ENCODE data around the gene MRPL50. TPM values are rescaled to one million over a fixed set of nuclear protein-coding genes. Genes with fewer than 3 reads are reported as not detected.

The MRPL50 gene
- total RNA-seq, 1 donor from 2014 or later = 14.8 TPM

DNA sequence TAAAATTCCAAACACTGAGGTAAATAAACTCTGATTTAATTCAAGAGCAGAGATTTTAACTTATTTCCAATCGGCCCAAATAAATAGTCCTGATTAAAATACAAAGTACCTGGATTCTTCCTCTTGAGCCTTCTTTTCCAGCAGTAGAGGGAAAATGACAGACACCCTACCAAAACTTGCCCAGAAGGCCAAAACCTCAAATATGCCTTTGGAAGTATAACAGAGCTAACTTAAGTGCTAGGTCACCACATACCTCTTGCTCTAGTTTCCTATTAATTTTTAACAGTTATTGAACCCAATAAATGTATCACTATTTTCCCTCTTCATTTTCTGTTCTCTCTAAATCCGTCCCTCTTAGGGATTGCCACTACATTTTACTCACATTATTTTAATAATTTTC is 15.1 kb downstream of the MRPL50 start:
- no peak for DNase-seq (ENCODE audit: low spot score)
- intact Hi-C loops (cut with micrococcal nuclease) = no loop called here
- H3K36me3 Mint-ChIP-seq (ENCODE audit: low read depth) = peaks cover 23% of the 10 kb centered on the region
- H3K4me1 Mint-ChIP-seq (ENCODE audit: low read depth) = no peaks in the 10 kb centered on the region
- H3K9me3 Mint-ChIP-seq = peaks cover 13% of the 10 kb centered on the region
- H3K4me3 Mint-ChIP-seq (ENCODE audit: low read depth) = no peak overlapping the region
- no peaks in the 10 kb centered on the region for H3K27me3 Mint-ChIP-seq (ENCODE audit: low read depth)
- no peak overlapping the region for H3K27ac Mint-ChIP-seq

DNA sequence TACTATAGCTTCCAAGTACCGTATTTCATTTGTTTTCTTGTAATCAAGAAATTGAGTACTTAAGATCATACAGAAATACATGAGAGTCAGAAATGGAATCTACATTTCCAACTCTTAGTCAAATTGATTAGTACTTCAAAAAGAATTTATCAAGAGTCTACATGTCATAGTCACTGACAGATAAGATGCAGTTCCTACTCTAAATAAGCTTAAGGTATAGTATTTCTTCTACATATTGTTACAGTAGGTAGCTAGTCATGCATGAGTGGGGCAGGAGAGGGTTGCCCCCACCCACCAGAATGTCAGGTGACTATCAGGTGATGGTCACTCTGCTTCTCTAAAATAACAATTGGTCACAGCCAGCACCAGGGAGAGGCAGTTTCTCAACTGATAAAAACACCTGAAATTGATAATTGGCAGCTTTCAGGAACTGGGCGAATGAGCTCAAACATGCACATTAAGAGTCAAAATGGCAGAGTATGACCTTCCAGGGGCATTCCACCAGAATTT is 16.5 kb downstream of the MRPL50 start:
- no peaks in the 10 kb centered on the region for H3K27me3 Mint-ChIP-seq (ENCODE audit: low read depth)
- no peak overlapping the region for H3K27ac Mint-ChIP-seq
- H3K4me1 Mint-ChIP-seq (ENCODE audit: low read depth) = no peaks in the 10 kb centered on the region
- peaks cover 12% of the 10 kb centered on the region for H3K36me3 Mint-ChIP-seq (ENCODE audit: low read depth)
- intact Hi-C loops (cut with micrococcal nuclease) = no loop called here
- H3K9me3 Mint-ChIP-seq = peaks cover 13% of the 10 kb centered on the region
- no peak for DNase-seq (ENCODE audit: low spot score)
- H3K4me3 Mint-ChIP-seq (ENCODE audit: low read depth) = no peak overlapping the region

DNA sequence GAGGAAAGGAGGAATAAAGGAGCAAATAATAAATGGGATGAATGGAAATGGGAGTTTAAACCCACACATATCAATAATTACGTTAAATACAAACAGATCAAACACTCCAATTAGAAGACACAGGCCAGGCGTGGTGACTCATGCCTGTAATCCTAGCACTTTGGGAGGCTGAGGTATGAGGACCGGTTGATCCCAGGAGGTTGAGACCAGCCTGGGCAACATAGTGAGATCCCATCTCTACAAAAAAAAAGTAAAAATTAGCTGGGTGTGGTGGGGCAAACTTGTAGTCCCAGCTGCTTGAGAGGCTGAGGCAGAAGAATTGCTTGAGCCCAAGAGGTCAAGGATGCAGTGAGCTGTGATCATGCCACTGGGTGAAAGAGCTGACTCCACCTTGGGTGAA is 17.3 kb downstream of the MRPL50 start:
- Mint-ChIP-seq H3K9me3 (peaks cover 13% of the 10 kb centered on the region), H3K36me3 (ENCODE audit: low read depth) (peaks cover 7% of the 10 kb centered on the region), H3K27me3 (ENCODE audit: low read depth) (no peaks in the 10 kb centered on the region), H3K4me3 (ENCODE audit: low read depth) (no peak overlapping the region), H3K4me1 (ENCODE audit: low read depth) (no peaks in the 10 kb centered on the region), H3K27ac (no peak overlapping the region)
- intact Hi-C loops (cut with micrococcal nuclease) = no loop called here
- no peak for DNase-seq (ENCODE audit: low spot score)

DNA sequence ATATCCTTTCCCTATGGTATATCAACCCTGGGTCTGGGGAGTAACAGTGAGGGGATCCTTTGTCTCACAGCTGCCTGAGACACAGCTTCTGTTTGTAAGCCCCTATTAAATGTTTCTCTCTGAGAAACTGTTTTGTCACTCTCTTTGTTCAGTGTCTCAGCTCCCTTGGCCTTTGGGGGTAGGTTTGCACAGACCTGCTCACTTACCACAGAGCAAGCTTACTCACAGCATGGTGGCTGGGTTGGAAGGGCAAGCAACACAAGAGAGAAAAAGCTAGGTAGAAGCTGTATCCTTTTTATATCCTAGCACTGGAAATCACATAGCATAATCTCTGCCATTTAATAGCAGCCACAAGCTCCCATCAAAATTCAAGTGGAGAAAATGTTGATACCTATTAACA is 18.1 kb downstream of the MRPL50 start:
- Mint-ChIP-seq H3K36me3 (ENCODE audit: low read depth) (peaks cover 6% of the 10 kb centered on the region), H3K9me3 (peaks cover 9% of the 10 kb centered on the region), H3K27ac (no peak overlapping the region), H3K27me3 (ENCODE audit: low read depth) (no peaks in the 10 kb centered on the region), H3K4me1 (ENCODE audit: low read depth) (no peaks in the 10 kb centered on the region), H3K4me3 (ENCODE audit: low read depth) (no peak overlapping the region)
- intact Hi-C loops (cut with micrococcal nuclease) = no loop called here
- DNase-seq (ENCODE audit: low spot score) = no peak

DNA sequence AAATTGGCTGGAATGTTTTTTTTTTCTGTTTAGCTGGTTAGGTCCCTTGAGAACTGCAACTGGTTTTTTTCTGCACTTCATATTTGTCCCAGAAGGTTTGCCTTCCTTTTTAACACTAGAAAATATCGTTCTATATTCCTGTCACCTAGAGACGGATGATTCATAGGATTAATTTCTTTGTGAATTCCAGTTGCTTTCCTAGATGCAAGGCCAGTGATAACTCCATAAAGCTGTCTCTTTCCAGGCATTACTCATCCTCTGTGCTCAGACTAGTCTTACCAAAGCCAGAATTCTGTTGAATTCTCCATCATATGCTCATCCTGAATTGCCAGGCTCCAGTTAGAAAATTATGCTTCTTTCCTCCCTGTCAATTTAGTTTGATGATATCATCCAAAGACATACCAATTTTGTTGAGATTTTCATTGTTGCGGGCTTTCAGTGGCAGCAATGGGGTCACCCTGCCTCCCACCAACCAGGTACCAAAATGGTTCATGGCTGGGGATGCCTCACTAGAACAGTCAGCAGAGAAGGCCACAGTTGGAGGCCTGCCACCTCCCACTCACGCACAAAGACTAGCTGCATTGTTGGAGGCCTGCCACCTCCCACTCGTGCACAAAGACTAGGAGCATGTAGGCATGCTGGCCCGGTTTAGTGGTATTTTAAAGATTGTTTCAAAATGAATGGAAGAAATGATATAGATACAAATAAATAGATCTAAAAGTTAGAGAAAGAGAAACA is 22.1 kb downstream of the MRPL50 start:
- H3K4me3 Mint-ChIP-seq (ENCODE audit: low read depth) = no peak overlapping the region
- H3K4me1 Mint-ChIP-seq (ENCODE audit: low read depth) = no peaks in the 10 kb centered on the region
- intact Hi-C loops (cut with micrococcal nuclease) = no loop called here
- no peaks in the 10 kb centered on the region for H3K36me3 Mint-ChIP-seq (ENCODE audit: low read depth)
- H3K9me3 Mint-ChIP-seq = no peaks in the 10 kb centered on the region
- no peak for DNase-seq (ENCODE audit: low spot score)
- no peak overlapping the region for H3K27ac Mint-ChIP-seq
- H3K27me3 Mint-ChIP-seq (ENCODE audit: low read depth) = no peaks in the 10 kb centered on the region

DNA sequence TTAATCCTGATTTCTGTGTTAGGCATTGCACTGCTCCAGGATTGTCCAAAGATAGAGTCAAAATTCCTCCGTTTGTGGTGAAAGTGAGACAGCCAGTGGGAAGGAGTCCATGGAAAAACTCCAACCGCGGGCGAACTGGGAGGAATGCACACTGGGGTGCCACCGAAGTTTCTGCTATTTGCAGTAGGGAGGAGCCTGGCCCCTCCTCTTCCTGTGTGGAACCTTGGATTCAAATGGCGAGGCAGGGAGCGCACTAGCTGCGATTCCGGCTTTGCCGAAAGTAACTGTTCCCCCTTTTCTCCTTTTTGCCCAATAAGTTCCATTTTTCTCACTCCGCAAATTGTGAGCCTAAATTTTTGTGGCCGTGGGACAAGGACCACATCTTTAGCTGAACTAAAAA is 22.9 kb downstream of the MRPL50 start:
- H3K36me3 Mint-ChIP-seq (ENCODE audit: low read depth) = no peaks in the 10 kb centered on the region
- no peaks in the 10 kb centered on the region for H3K9me3 Mint-ChIP-seq
- H3K27ac Mint-ChIP-seq = no peak overlapping the region
- intact Hi-C loops (cut with micrococcal nuclease) = no loop called here
- no peak for DNase-seq (ENCODE audit: low spot score)
- no peaks in the 10 kb centered on the region for H3K4me1 Mint-ChIP-seq (ENCODE audit: low read depth)
- no peaks in the 10 kb centered on the region for H3K27me3 Mint-ChIP-seq (ENCODE audit: low read depth)
- H3K4me3 Mint-ChIP-seq (ENCODE audit: low read depth) = no peak overlapping the region

DNA sequence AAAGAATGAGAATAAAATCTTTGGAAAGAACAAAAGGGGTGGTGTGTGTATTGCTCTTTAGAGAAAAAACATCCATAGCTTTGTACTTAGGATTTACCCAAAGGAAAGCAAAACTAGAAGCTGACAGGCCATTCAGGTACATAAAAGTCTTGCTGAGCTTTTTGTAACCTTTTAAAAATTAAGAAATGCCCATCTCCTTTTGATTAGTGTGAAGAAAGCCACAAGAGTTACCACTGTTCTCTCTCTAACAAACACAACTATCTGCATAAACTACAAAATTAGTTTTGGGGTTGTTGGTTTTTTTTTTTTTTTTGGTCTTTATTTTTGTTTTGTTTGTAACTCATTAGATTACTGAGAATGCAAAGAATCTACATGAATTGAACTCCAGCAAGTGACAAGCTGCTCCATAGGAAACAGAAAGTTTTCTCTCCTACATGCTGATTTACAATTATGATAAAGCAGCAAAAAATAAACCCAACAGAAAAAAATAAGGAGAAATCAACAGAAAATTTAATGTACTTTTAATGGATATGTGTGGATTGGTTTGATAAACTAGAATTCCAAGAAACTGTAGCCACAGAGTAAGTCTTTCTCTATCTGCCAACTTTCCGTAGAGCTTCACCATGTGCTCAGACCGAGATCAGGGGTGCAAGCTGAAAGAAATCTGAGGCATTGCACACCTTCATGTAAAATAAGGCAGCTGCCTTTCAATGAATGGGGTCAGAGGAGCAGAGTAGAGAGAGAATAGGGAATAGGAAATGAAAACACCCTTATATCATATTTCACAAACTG is 25.9 kb downstream of the MRPL50 start:
- Mint-ChIP-seq H3K36me3 (ENCODE audit: low read depth) (no peaks in the 10 kb centered on the region), H3K4me3 (ENCODE audit: low read depth) (no peak overlapping the region), H3K4me1 (ENCODE audit: low read depth) (no peaks in the 10 kb centered on the region), H3K9me3 (no peaks in the 10 kb centered on the region), H3K27ac (no peak overlapping the region), H3K27me3 (ENCODE audit: low read depth) (peaks cover 2% of the 10 kb centered on the region)
- no peak for DNase-seq (ENCODE audit: low spot score)
- intact Hi-C loops (cut with micrococcal nuclease) = no loop called here

DNA sequence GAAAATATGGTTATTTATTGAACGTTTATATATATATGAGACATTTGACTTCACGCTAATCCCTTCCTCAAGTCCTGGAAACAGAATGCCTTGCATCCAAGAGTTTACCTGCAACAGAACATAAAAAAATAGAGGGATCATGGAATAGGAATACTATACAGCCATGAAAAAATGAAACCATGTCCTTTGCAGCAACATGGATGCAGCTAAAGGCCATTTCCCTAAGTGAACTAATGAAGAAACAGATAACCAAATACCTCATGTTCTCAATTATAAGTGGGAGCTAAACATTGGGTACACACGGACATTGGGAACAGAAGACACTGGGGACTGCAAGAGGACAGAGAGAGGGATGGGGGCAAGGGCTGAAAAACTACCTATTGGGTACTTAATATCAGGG is 26.6 kb downstream of the MRPL50 start:
- Mint-ChIP-seq H3K27ac (no peak overlapping the region), H3K4me1 (ENCODE audit: low read depth) (no peaks in the 10 kb centered on the region), H3K36me3 (ENCODE audit: low read depth) (no peaks in the 10 kb centered on the region), H3K4me3 (ENCODE audit: low read depth) (no peak overlapping the region), H3K27me3 (ENCODE audit: low read depth) (peaks cover 2% of the 10 kb centered on the region), H3K9me3 (no peaks in the 10 kb centered on the region)
- no peak for DNase-seq (ENCODE audit: low spot score)
- intact Hi-C loops (cut with micrococcal nuclease) = no loop called here

DNA sequence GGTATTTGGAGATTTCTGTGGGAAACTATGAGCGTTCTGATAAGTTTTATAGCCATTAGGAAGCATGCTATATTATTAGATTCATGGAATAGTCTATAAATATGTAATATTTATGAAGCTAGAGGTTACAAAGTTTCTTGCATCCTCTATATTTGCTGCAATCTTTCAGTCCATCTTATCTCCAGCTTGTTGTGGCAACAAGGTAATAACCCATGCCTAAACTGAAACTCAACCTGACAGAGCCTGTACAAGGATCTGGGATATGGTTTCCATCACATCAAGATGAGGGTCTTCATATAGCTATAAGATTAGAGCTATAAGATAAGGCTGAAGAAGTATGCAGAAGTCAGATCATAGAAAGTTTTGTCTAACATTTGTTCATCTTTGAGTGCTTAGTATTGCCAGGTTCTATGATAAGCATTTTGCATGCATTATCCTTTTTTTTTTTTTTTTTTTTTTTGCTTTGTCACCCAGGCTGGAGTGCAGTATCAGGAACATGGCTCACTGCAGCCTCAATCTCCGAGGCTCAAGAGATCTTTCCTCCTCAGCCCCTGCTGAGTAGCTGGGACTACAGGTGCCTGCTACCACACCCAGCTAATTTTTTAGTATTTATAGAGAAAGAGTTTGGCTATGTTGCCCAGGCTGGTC is 28.4 kb downstream of the MRPL50 start:
- no peak overlapping the region for H3K27ac Mint-ChIP-seq
- no peak overlapping the region for H3K4me3 Mint-ChIP-seq (ENCODE audit: low read depth)
- DNase-seq (ENCODE audit: low spot score) = no peak
- H3K9me3 Mint-ChIP-seq = no peaks in the 10 kb centered on the region
- H3K27me3 Mint-ChIP-seq (ENCODE audit: low read depth) = peaks cover 2% of the 10 kb centered on the region
- no peaks in the 10 kb centered on the region for H3K4me1 Mint-ChIP-seq (ENCODE audit: low read depth)
- no peaks in the 10 kb centered on the region for H3K36me3 Mint-ChIP-seq (ENCODE audit: low read depth)
- intact Hi-C loops (cut with micrococcal nuclease) = no loop called here

DNA sequence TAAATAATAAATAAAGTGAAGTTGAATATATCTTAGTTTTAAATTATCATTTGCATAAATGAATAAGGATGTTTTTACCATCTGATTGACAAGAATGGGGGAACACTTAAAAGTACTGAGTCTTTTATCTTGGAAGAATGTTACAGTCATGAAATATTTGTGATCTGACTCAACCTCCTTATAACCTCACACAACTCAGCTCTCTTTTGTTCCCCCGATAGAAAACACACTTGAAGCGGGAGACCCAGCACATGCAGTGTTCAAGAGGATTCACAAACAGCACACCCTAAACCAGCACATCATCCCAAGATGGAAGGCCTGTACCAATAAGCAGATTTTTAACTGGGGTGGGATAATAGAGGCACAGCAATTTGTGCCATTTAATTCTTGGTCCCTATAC is 29.1 kb downstream of the MRPL50 start:
- H3K27me3 Mint-ChIP-seq (ENCODE audit: low read depth) = peaks cover 2% of the 10 kb centered on the region
- H3K4me1 Mint-ChIP-seq (ENCODE audit: low read depth) = no peaks in the 10 kb centered on the region
- no peak for DNase-seq (ENCODE audit: low spot score)
- H3K27ac Mint-ChIP-seq = no peak overlapping the region
- H3K36me3 Mint-ChIP-seq (ENCODE audit: low read depth) = no peaks in the 10 kb centered on the region
- intact Hi-C loops (cut with micrococcal nuclease) = no loop called here
- H3K9me3 Mint-ChIP-seq = no peaks in the 10 kb centered on the region
- H3K4me3 Mint-ChIP-seq (ENCODE audit: low read depth) = no peak overlapping the region

DNA sequence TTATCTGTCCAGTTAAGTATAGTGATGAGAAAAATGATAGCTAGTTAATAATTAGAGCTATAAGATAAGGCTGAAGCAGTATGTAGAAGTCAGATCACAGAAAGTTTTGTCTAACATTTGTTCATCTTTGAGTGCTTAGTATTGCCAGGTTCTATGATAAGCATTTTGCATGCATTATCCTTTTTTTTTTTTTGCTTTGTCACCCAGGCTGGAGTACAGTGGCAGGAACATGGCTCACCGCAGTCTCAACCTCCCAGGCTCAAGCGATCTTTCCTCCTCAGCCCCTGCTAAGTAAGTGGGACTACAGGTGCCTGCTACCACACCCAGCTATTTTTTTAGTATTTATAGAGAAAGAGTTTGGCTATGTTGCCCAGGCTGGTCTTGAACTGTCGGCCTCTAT is 31.1 kb downstream of the MRPL50 start:
- intact Hi-C loops (cut with micrococcal nuclease) = no loop called here
- no peak overlapping the region for H3K27ac Mint-ChIP-seq
- no peaks in the 10 kb centered on the region for H3K36me3 Mint-ChIP-seq (ENCODE audit: low read depth)
- H3K9me3 Mint-ChIP-seq = no peaks in the 10 kb centered on the region
- H3K27me3 Mint-ChIP-seq (ENCODE audit: low read depth) = peaks cover 2% of the 10 kb centered on the region
- H3K4me3 Mint-ChIP-seq (ENCODE audit: low read depth) = no peak overlapping the region
- DNase-seq (ENCODE audit: low spot score) = no peak
- H3K4me1 Mint-ChIP-seq (ENCODE audit: low read depth) = no peaks in the 10 kb centered on the region

DNA sequence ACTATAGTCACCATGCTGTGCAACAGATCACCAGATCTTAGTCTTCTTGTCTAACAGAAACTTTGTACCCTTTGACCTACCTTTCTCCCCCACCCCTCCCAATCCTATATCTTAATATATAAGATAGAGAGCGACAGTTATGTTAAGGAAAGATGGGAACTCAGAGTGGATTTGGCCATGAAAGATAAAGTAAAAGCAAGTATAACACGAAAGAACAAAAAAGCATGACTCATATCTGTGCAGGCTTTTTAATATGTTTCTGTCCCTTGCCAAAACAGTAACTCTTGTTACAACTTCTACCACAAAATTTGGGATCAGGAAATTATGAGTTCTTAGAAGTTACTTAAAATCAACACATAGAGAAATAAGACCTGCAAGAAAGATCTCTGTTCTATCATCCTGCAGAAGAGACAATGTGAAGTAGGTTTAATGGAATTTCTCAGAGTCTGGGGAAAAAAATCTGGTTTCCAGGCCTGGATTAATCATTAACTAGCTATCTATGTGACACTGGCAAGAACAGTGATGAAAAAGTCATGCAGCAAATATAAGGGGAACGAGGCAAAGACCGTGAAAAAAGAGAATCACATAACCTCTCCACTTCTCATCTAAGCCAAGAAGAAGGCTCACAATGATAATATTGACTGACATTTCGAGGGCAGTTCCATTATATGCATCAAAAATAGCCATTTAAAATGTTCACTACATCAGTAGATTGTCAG is 32.2 kb downstream of the MRPL50 start:
- no peaks in the 10 kb centered on the region for H3K4me1 Mint-ChIP-seq (ENCODE audit: low read depth)
- H3K4me3 Mint-ChIP-seq (ENCODE audit: low read depth) = no peak overlapping the region
- H3K27me3 Mint-ChIP-seq (ENCODE audit: low read depth) = peaks cover 2% of the 10 kb centered on the region
- H3K36me3 Mint-ChIP-seq (ENCODE audit: low read depth) = no peaks in the 10 kb centered on the region
- no peak for DNase-seq (ENCODE audit: low spot score)
- no peak overlapping the region for H3K27ac Mint-ChIP-seq
- intact Hi-C loops (cut with micrococcal nuclease) = no loop called here
- H3K9me3 Mint-ChIP-seq = no peaks in the 10 kb centered on the region
